MM.1S (cell line): ENCODE results near the gene PCDHAC1.

Experiments
- CTCF ChIP-seq: fragments of 300-600 bp; sonication (generic); IDR thresholded peaks from 2 replicates; pipeline ENCODE4 v1.5.1; 2016; ENCODE audit warnings: antibody characterized with exemption, low read length, mixed read lengths
- EZH2phosphoT487 ChIP-seq: fragments of 300-600 bp; sonication (generic); IDR thresholded peaks from 2 replicates; pipeline ENCODE4 v1.6.1; 2018; ENCODE audit warnings: antibody characterized with exemption, low read length

GRCh38 chr5:140883373-140883772, 42.7 kb upstream of the PCDHAC1 start:
- TF ChIP-seq CTCF = no peak
- no peak for TF ChIP-seq EZH2phosphoT487
